DMS114 treated with DMSO at 0.1 percent for 48 hours (cell line): Measurements from ENCODE around the gene TKT.
A peak's percentile ranks its signal among the peaks of the same experiment; 100 is the strongest.
"Not testable (repeated sequence)": the region's sequence is repeated elsewhere in the genome, so short reads cannot be mapped to it uniquely, and the experiment has no call there.

Experiments
- DNase-seq: peaks from one replicate; lab custom pipeline; 2025; ENCODE audit not compliant: unreplicated experiment; lab: John Stamatoyannopoulos, UW

TKT gene

GRCh38 chr3:53260286-53260785, 4.5 kb upstream of the TKT start:
- no peak for DNase-seq

DNA sequence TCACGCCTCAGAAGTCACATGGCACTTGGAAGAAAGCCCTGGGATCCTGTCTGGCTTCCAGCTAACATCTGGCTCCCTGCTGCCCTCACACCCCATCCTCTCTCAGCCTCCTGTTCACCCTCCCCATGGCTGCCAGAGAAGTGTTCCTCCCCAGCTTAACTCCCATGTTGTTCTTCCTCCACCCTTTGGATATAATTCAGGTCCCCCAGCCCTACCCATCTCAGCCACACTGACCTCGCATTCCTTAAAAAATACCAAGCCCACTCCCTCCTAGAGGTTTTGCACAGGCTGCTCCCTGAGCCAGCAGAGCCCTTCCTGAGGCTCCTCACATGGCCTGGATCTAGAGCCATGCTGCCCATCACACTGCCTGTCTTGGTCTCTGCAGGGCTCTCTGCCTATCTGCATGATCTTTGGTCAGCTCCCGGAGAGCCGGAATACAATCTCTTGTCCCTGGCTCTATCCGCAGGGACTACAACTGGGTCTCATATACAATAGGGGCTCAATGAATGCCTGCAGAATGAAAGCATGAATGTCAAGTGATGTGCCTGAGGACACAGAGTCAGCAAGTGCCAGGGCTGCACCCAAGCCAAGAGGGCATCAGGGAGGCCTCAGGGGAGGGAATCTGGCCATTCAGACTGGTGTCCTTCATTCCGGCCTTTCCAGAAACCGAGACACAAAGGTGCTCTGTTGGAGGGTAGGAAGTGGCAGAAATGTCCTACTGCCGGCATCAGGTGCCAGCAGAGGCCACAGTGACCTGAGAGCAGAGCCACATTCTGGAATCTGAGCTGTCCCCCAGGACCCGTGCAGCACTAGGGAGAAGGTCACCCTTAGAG, 3.8 kb upstream of the TKT start:
- no peak for DNase-seq

- DNase-seq = no peak
Observed at GRCh38 chr3:53258600-53259426, 3.0 kb upstream of the TKT start.

GRCh38 chr3:53257465-53257864, 1.6 kb upstream of the TKT start:
- no peak for DNase-seq

GRCh38 chr3:53256704-53257055, 858 bp upstream of the TKT start:
- DNase-seq = no peak

DNA sequence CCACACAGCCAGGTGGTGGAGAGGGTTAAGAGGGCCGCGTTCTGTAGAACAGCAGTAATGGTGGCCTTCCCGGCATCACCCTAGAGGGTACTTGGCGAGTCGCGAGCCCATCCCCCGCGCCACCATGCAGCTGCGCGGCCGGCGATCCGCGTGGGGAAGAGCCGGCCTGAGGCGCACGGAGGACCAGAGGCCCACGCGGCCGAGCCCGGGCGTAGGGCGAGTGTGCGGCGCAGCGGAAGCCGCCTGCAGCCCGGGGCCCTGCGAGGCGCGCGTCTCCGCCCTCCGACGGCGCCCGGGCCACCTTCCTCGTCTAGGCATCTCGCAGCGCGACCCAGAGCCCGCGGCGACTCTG, 423 bp downstream of the TKT start:
- DNase-seq = no peak

GRCh38 chr3:53254509-53255422, 1.1 kb downstream of the TKT start:
- peak; percentile 14 for DNase-seq

DNA sequence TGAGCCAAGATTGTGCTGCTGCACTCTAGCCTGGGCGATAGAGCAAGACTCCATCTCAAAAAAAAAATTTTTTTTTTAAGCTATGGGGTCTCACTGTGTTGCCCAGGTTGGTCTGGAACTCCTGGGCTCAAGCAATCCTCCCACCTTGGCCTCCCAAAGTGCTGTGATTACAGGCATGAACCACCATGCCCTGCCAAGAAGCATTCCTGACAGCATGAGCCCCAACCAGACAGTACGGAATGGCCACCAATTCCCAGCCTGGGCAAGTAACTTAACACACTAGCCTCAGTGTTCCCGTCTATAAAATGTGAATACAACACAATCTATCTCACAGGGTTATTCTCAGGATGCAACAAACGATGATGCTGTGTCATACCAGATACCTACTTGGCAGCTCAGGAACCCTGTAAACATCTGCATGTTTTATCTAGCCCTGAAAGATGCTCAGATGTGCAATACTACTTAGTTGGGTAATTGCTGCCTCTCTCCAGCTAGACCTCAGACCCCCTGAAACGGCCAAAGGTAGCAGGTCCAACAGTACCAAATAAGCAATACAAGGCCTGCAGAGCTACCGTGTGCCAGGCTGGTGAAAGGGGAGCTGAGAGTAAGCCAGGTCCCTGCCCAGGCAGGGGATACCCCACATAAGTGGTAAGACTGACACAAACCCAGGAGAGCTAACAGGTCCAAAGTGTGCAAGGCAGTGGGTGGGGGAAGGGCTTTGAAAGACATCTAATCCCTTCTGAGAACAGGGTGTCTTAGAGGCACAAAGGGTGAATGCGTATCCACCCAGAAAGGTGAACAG, 1.9 kb downstream of the TKT start:
- DNase-seq = no peak

GRCh38 chr3:53252947-53253322, 2.9 kb downstream of the TKT start:
- DNase-seq = not testable (repeated sequence)

- DNase-seq = no peak
Observed at GRCh38 chr3:53252096-53252946, 3.5 kb downstream of the TKT start.

DNA sequence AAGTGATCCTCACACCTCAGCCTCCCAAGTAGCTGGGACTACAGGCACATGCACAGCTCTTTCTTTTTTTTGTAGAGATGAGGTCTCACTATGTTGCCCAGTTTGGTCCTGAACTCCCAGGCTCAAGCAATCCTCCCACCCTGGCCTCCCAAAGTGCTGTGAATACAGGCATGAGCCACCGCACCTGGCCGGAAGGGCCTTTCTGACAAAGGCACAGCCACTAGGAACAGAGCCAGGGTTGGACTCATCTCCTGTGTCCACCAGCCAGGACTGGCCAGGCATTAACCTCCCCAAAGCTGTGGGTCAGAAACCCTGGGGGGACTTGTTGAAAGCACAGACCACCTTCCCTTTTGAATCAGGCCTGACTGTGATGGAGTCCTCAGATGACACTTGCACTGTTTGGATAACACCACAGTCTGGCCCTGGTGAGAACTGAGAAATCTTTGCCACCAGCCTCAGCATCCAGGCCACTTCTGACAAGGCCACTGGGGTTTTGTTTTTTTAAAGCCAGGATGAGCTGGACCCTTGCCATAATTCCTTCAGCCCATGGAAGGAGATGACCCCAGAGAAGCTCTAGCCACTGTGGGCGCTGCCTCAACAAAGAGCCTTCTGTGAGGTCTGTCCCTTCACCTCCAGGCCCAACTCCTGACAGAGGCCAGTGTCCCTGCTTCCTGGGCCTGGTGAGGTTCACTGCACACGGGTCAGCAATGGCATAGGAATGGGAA, 4.8 kb downstream of the TKT start:
- DNase-seq = no peak

GRCh38 chr3:53250453-53250852, 5.4 kb downstream of the TKT start:
- no peak for DNase-seq

GRCh38 chr3:53248161-53248560, 7.7 kb downstream of the TKT start:
- no peak for DNase-seq

DNA sequence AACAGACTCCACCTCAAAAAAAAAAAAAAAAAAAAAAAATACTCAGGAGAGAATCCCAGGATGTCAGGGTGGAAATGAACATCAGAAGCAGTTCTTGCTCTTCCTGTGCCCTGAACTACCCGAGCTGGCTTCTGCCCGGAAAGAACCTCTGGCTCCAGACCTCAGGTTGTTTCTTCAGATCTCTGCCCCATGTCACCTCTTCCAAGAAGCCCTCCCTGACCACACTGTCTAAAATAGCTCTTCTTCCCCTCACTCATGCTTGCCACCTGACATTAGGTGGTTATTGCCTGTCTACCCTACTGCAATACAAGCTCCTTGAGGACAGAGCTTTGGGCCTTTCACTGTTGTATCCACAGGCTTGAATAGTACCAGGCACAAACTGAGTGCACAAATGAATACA, 8.2 kb downstream of the TKT start:
- no peak for DNase-seq

- no peak for DNase-seq
Observed at GRCh38 chr3:53244271-53244670, 11.6 kb downstream of the TKT start.

- no peak for DNase-seq
Observed at GRCh38 chr3:53243785-53244184, 12.0 kb downstream of the TKT start.

DNA sequence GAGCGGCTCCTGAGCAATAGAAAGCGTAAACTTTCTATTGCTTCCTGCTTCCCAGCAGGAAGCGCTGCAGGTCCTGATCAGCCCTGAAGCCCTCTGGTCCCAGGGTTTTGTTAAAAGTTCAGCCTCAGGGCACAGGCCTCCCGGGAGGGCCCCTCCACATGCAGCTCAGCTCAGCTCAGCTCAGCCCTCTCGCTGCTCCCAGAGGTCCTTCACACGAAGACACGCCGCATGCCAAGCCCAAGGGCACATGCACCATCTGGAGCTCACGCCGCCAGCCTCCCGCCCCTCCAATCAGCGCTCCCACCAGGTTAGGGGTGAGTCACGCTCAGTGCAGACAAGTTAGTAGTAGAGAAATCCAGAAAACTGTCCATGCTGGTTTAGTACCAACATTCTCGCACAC, 12.7 kb downstream of the TKT start:
- DNase-seq = no peak

DNA sequence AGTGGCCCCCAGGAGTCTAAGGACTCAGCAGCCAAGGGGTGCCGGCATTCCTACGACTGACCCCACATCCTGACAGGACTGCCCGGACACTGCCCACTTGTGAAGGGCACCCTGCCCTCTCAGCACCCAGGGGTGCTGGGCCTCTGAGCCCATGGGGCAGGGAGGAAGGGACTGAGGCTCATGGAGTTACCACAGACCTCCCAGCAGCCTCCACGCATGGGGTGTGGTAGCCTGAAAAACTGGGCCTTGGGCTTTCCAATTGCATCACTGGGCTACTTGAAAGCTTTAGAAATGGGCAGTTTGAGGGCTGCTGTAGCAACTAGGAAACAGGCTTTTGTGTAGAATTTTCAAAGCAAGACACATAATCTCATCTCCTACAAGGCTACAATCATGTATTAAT, 13.2 kb downstream of the TKT start:
- no peak for DNase-seq

GRCh38 chr3:53242155-53242554, 13.7 kb downstream of the TKT start:
- no peak for DNase-seq
